Ovary (tissue), 3 donors: ENCODE results near the gene KRTAP10-2.

Experiments
- CTCF ChIP-seq, 3 donors: fragments of 450-650 bp in 2 of 3; fragments of 200-600 bp in 1 of 3; IDR thresholded peaks; one replicate each; pipeline versions ENCODE4 v1.5.1 to v1.8.0; 2016 to 2022; ENCODE audit warnings: antibody characterized with exemption in 3 of 3, mild to moderate bottlenecking in 1 of 3
- EP300 ChIP-seq: sonication (generic); formaldehyde crosslinking; IDR thresholded peaks from one replicate; pipeline ENCODE4 v1.6.1; 2017; ENCODE audit warnings: antibody characterized with exemption
- POLR2A ChIP-seq: fragments of 450-650 bp; IDR thresholded peaks from one replicate; pipeline ENCODE4 v1.6.1; 2017; ENCODE audit warnings: antibody characterized with exemption, mild to moderate bottlenecking, moderate library complexity
- donor health status: DM: no; HTN: no; CAD: no.

GRCh38 chr21:44539991-44540666, 11.2 kb downstream of the KRTAP10-2 start, which contains the start of gene KRTAP10-1:
- no peak for TF ChIP-seq POLR2A
- TF ChIP-seq CTCF (IDR thresholded peaks at IDR 0.05) = no peak
- TF ChIP-seq EP300 = no peak
